ENCODE measurements around the gene FKBP14. TPM values are rescaled to one million over a fixed set of nuclear protein-coding genes. Genes with fewer than 3 reads are reported as not detected.
A peak's percentile ranks its signal among the peaks of the same experiment; 100 is the strongest.

The FKBP14 gene
- total and polyA plus RNA-seq, 11 donors = 2.5 to 19.0 (median 13.2) TPM

DNA sequence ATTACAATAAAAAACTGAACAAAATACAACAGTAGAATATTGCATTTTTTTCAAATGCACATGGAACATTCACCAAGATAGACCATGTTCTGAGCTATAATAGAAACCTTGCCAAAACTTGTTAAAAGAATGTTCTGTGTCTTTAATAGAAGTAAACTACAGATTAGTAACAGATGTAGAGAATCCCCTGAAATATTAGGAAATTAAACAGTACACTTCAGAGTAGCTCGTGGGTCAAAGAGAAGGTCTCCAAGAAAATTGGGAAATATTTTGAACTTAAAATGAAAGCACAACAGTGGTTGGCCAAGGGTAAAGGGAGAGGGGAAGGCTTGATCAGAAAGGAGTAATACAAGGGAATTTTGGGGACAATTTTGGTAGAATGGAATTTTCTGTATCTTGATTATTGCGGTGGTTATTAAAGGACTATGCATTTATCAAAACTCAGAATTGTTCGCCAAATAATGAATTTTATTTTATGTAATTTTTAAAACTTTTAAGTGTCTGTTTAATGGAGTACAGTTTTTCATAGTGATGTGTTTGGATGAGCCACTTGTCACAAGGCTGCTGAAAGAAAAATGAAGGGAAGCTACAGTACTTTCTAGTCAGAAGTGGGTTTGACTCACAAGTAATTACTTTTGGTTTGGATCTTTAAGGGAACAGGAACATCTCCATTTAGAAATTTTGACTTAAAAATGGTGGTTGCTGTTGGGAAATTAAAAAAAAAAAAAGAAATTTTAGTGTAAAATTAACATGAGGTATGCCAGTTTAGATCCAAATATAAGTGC is 11.9 kb upstream of the FKBP14 start:
- peak in 2 of 4 donors; percentile 16 to 70 for ATAC-seq

DNA sequence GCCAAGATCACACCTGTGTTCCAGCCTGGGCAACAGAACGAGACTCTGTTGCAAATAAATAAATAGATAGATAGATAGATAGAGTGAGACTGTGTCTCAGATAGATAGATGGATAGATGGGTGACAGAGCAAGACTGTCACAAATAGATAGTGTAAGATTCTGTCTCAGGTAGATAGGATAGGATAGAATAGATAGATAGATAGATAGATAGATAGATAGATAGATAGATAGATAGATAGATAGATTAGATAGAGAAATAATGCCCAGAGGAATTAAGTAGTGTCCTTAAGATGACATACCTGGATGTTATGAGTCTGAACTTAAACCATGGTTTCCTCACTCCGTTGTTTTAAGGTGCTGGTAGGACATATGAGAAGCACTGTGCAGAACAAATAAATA is 9.7 kb upstream of the FKBP14 start:
- Histone ChIP-seq H3K4me3 (no peak overlapping the region), H3K4me1 (peaks cover 0 to 22% (median 7%) of the 10 kb centered on the region in 12 donors), H3K36me3 (no peaks in the 10 kb centered on the region), H3K27ac (no peak overlapping the region), H3K9me3 (no peaks in the 10 kb centered on the region), H3K27me3 (no peaks in the 10 kb centered on the region)
- TF ChIP-seq POLR2A (IDR thresholded peaks at IDR 0.05) = no peak
- TF ChIP-seq, protein P1, sequence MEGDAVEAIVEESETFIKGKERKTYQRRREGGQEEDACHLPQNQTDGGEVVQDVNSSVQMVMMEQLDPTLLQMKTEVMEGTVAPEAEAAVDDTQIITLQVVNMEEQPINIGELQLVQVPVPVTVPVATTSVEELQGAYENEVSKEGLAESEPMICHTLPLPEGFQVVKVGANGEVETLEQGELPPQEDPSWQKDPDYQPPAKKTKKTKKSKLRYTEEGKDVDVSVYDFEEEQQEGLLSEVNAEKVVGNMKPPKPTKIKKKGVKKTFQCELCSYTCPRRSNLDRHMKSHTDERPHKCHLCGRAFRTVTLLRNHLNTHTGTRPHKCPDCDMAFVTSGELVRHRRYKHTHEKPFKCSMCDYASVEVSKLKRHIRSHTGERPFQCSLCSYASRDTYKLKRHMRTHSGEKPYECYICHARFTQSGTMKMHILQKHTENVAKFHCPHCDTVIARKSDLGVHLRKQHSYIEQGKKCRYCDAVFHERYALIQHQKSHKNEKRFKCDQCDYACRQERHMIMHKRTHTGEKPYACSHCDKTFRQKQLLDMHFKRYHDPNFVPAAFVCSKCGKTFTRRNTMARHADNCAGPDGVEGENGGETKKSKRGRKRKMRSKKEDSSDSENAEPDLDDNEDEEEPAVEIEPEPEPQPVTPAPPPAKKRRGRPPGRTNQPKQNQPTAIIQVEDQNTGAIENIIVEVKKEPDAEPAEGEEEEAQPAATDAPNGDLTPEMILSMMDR (IDR thresholded peaks at IDR 0.05) = no peak
- intact Hi-C loops (cut with DNase I) = no loop called here
- WGBS, 4 donors = 58 to 95% (median 79%) methylated on average over 2 of the region's 2 CpGs
- ATAC-seq (no peak), DNase-seq (no peak)

More for the DNA sequence above, 11.9 kb upstream of the FKBP14 start:
- Histone ChIP-seq H3K27me3 (no peaks in the 10 kb centered on the region), H3K9me3 (no peaks in the 10 kb centered on the region), H3K4me3 (no peak overlapping the region), H3K27ac (no peak overlapping the region), H3K4me1 (peaks cover 0 to 14% (median 0%) of the 10 kb centered on the region in 12 donors), H3K36me3 (no peaks in the 10 kb centered on the region)
- no peak for TF ChIP-seq POLR2A (IDR thresholded peaks at IDR 0.05)
- TF ChIP-seq, protein P1 (IDR thresholded peaks at IDR 0.05) = no peak
- WGBS, 4 donors = 88 to 93% (median 90%) methylated on average over 3 of the region's 3 CpGs
- intact Hi-C loops (cut with DNase I) = no loop called here
- DNase-seq = no peak

DNA sequence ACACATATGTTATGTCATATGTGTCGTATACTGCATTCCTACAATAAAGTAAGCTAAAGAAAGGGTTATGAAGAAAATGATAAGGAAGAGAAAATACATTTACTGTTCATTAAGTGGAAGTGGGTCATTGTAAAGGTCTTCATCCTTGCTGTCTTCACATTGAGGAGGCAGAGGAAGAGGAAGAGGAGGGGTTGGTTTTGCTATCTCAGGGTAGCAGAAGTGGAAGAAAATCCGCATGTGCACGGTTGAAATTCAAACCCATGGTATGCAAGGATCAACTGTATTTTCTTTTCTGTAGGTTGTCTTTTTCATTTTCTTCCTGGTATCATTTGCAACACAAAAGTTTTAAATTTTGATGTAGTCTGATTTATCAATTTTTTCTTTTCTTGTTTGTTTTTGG is 8.0 kb upstream of the FKBP14 start:
- Histone ChIP-seq H3K36me3 (no peaks in the 10 kb centered on the region), H3K9me3 (no peaks in the 10 kb centered on the region), H3K27ac (no peak overlapping the region), H3K4me1 (peaks cover 0 to 22% (median 11%) of the 10 kb centered on the region in 12 donors), H3K4me3 (no peak overlapping the region), H3K27me3 (no peaks in the 10 kb centered on the region)
- no peak for ATAC-seq
- intact Hi-C loops (cut with DNase I) = no loop called here
- no peak for DNase-seq
- no peak for TF ChIP-seq POLR2A (IDR thresholded peaks at IDR 0.05)
- TF ChIP-seq, protein P1 (IDR thresholded peaks at IDR 0.05) = no peak
- 88 to 95% (median 93%) methylated on average over 3 of the region's 3 CpGs for WGBS, 4 donors

DNA sequence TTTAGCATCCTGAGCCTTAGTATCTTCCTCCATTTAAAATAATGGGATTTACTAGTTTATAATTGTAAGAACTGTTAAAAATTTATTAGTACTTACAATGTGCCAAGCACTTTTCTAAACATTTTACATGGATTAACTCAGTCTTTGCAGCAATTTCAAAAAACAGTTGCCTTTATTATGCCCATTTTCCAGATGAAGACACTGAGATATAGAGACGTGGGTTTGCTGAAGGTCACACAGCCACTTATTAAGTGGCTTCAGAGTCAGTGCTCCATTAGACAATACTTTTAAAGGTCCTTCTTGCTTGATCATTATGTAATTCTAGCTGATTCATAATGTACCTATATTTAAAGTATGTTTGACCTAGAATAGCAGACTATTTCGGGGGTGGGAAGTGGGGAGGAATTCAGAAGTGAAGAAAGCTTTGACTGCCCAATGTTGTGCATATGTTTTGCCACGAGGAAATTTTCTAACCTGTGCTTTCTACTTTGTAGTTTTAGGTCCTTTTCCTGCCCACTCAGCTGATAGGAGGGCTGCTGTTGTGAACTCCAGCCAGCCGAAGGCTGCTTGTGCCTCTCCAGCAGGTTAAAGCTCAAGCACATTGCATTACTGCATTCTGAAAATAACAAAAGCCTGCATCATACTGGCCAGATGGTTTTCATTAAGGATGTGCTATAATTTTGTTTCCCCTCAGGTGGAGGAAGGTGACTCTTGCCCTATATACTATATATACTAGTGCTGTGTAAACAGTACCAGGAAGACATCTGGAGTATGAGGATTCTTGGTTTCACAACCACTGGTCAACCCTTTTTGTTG is 6.0 kb upstream of the FKBP14 start:
- no peak overlapping the region for H3K4me3 ChIP-seq
- intact Hi-C loops (cut with DNase I) = no loop called here
- H3K9me3 ChIP-seq = no peaks in the 10 kb centered on the region
- WGBS, 4 donors = 32 to 38% (median 36%) methylated on average over 4 of the region's 4 CpGs
- H3K27ac ChIP-seq = peak overlapping the region in 1 of 12 donors; percentile 16
- ATAC-seq = no peak
- no peaks in the 10 kb centered on the region for H3K27me3 ChIP-seq
- DNase-seq = no peak
- H3K36me3 ChIP-seq = no peaks in the 10 kb centered on the region
- TF ChIP-seq POLR2A (IDR thresholded peaks at IDR 0.05) = no peak
- TF ChIP-seq, protein P1 (IDR thresholded peaks at IDR 0.05) = no peak
- H3K4me1 ChIP-seq = peaks cover 0 to 31% (median 18%) of the 10 kb centered on the region in 12 donors
